ENCODE data around the gene CKMT2. TPM values are rescaled to one million over a fixed set of nuclear protein-coding genes. Genes with fewer than 3 reads are reported as not detected.
A peak's percentile ranks its signal among the peaks of the same experiment; 100 is the strongest.

CKMT2 gene
- total and polyA plus RNA-seq, 4 experiments from 2014 or later: not detected

GRCh38 chr5:81204205-81204604 is 28.9 kb upstream of the CKMT2 start:
- Mint-ChIP-seq H3K27me3 (no peaks in the 10 kb centered on the region), H3K4me3 (no peak overlapping the region), H3K4me1 (no peaks in the 10 kb centered on the region), H3K36me3 (peaks cover 49 to 70% of the 10 kb centered on the region in 2 donors), H3K9me3 (peaks cover 0 to 2% (median 0%) of the 10 kb centered on the region in 8 donors), H3K27ac (peak overlapping the region in 1 of 7 donors; percentile 42)
- POLR2A ChIA-PET (ENCODE audit: partially characterized antibody): no interaction called here
- CTCF ChIA-PET (ENCODE audit: partially characterized antibody): interaction anchor here (0.9 to 4.9 kb wide), 2 partner anchors 9 to 95 kb away, joined by 3 to 30 read pairs; no protein-coding TSS in a partner anchor
- Histone ChIP-seq H3K36me3 (ENCODE audit: insufficient read depth, low read length) (peaks cover 20% of the 10 kb centered on the region), H3K27ac (ENCODE audit: low read depth, low read length) (no peak overlapping the region), H3K9me3 (ENCODE audit: control insufficient read depth in 1 of 2, low read length in 2 of 2) (no peaks in the 10 kb centered on the region), H3K27me3 (ENCODE audit: insufficient read depth, low read length) (no peaks in the 10 kb centered on the region), H3K4me3 (ENCODE audit: low read length in 2 of 2) (no peak overlapping the region), H3K4me1 (ENCODE audit: insufficient read depth, low read length) (no peaks in the 10 kb centered on the region)
- intact Hi-C loops (cut with micrococcal nuclease): no loop called here
- DNase-seq: no peak

GRCh38 chr5:81205058-81205457 is 28.1 kb upstream of the CKMT2 start:
- POLR2A ChIA-PET (ENCODE audit: partially characterized antibody): no interaction called here
- Mint-ChIP-seq H3K36me3 (peaks cover 57 to 78% of the 10 kb centered on the region in 2 donors), H3K4me1 (no peaks in the 10 kb centered on the region), H3K4me3 (no peak overlapping the region), H3K27ac (no peak overlapping the region), H3K9me3 (peaks cover 0 to 2% (median 0%) of the 10 kb centered on the region in 8 donors), H3K27me3 (no peaks in the 10 kb centered on the region)
- Histone ChIP-seq H3K27ac (ENCODE audit: low read depth, low read length) (no peak overlapping the region), H3K4me3 (ENCODE audit: low read length in 2 of 2) (no peak overlapping the region), H3K27me3 (ENCODE audit: insufficient read depth, low read length) (no peaks in the 10 kb centered on the region), H3K9me3 (ENCODE audit: control insufficient read depth in 1 of 2, low read length in 2 of 2) (no peaks in the 10 kb centered on the region), H3K36me3 (ENCODE audit: insufficient read depth, low read length) (peaks cover 20% of the 10 kb centered on the region), H3K4me1 (ENCODE audit: insufficient read depth, low read length) (no peaks in the 10 kb centered on the region)
- intact Hi-C loops (cut with micrococcal nuclease): no loop called here
- CTCF ChIA-PET (ENCODE audit: partially characterized antibody): interaction anchor here (4.9 kb wide), 1 partner anchor 10 kb away, joined by 30 read pairs; no protein-coding TSS in a partner anchor
- DNase-seq: no peak

GRCh38 chr5:81207009-81207408 is 26.1 kb upstream of the CKMT2 start:
- Histone ChIP-seq H3K4me1 (ENCODE audit: insufficient read depth, low read length) (no peaks in the 10 kb centered on the region), H3K27ac (ENCODE audit: low read depth, low read length) (no peak overlapping the region), H3K9me3 (ENCODE audit: control insufficient read depth in 1 of 2, low read length in 2 of 2) (no peaks in the 10 kb centered on the region), H3K27me3 (ENCODE audit: insufficient read depth, low read length) (no peaks in the 10 kb centered on the region), H3K4me3 (ENCODE audit: low read length in 2 of 2) (no peak overlapping the region), H3K36me3 (ENCODE audit: insufficient read depth, low read length) (peaks cover 12% of the 10 kb centered on the region)
- H3K4me1 Mint-ChIP-seq: no peaks in the 10 kb centered on the region
- peaks cover 0 to 2% (median 0%) of the 10 kb centered on the region in 8 donors for H3K9me3 Mint-ChIP-seq
- H3K4me3 Mint-ChIP-seq: no peak overlapping the region
- intact Hi-C loops (cut with micrococcal nuclease): no loop called here
- ChIA-PET CTCF (ENCODE audit: partially characterized antibody) (interaction anchor here (1.2 to 4.9 kb wide), 3 partner anchors 12 to 99 kb away, joined by 4 to 30 read pairs (median 5); no protein-coding TSS in a partner anchor), POLR2A (ENCODE audit: partially characterized antibody) (no interaction called here)
- no peaks in the 10 kb centered on the region for H3K27me3 Mint-ChIP-seq
- DNase-seq: no peak
- H3K27ac Mint-ChIP-seq: no peak overlapping the region
- peaks cover 59 to 83% of the 10 kb centered on the region in 2 donors for H3K36me3 Mint-ChIP-seq

GRCh38 chr5:81208904-81209303 is 24.2 kb upstream of the CKMT2 start:
- Histone ChIP-seq H3K27me3 (ENCODE audit: insufficient read depth, low read length) (no peaks in the 10 kb centered on the region), H3K9me3 (ENCODE audit: control insufficient read depth in 1 of 2, low read length in 2 of 2) (no peaks in the 10 kb centered on the region), H3K27ac (ENCODE audit: low read depth, low read length) (no peak overlapping the region), H3K4me1 (ENCODE audit: insufficient read depth, low read length) (no peaks in the 10 kb centered on the region), H3K36me3 (ENCODE audit: insufficient read depth, low read length) (peaks cover 3% of the 10 kb centered on the region), H3K4me3 (ENCODE audit: low read length in 2 of 2) (no peak overlapping the region)
- Mint-ChIP-seq H3K9me3 (no peaks in the 10 kb centered on the region), H3K27ac (no peak overlapping the region), H3K4me3 (no peak overlapping the region), H3K4me1 (peaks cover 0 to 1% (median 0%) of the 10 kb centered on the region in 4 donors), H3K36me3 (peaks cover 54 to 83% of the 10 kb centered on the region in 2 donors), H3K27me3 (no peaks in the 10 kb centered on the region)
- intact Hi-C loops (cut with micrococcal nuclease): no loop called here
- ChIA-PET POLR2A (ENCODE audit: partially characterized antibody) (no interaction called here), CTCF (ENCODE audit: partially characterized antibody) (interaction anchor here (0.6 to 4.9 kb wide), 2 partner anchors 14 to 15 kb away, joined by 3 to 30 read pairs; no protein-coding TSS in a partner anchor)
- no peak for DNase-seq

DNA sequence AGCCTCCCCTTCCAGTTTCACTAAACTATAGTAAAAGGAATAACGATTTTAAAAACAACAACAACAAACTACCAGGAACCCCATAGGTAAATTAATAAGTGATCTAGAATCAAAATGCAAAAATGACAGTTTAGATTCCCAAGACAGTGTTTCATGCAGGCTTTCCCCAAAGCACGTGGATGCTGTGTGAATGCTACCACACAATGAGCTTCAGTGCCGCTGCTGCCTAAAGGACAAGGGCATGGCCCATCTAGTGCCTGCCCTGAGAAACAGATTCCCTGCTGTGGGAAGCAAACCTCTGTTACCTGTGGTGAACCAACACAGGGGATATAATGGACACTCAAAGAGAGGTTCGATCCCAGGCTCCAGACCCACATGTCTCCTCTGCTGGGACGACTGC is 23.7 kb upstream of the CKMT2 start:
- Mint-ChIP-seq H3K4me1 (peaks cover 0 to 1% (median 0%) of the 10 kb centered on the region in 4 donors), H3K27ac (peak overlapping the region in 1 of 7 donors; percentile 72), H3K9me3 (no peaks in the 10 kb centered on the region), H3K4me3 (no peak overlapping the region), H3K36me3 (peaks cover 50 to 83% of the 10 kb centered on the region in 2 donors), H3K27me3 (no peaks in the 10 kb centered on the region)
- no peak overlapping the region for H3K27ac ChIP-seq (ENCODE audit: low read depth, low read length)
- intact Hi-C loops (cut with micrococcal nuclease): no loop called here
- no peaks in the 10 kb centered on the region for H3K9me3 ChIP-seq (ENCODE audit: control insufficient read depth in 1 of 2, low read length in 2 of 2)
- POLR2A ChIA-PET (ENCODE audit: partially characterized antibody): no interaction called here
- no peak overlapping the region for H3K4me3 ChIP-seq (ENCODE audit: low read length in 2 of 2)
- CTCF ChIA-PET (ENCODE audit: partially characterized antibody): interaction anchor here (1.6 kb wide), 1 partner anchor 8 kb away, joined by 4 read pairs; no protein-coding TSS in a partner anchor
- H3K27me3 ChIP-seq (ENCODE audit: insufficient read depth, low read length): no peaks in the 10 kb centered on the region
- no peaks in the 10 kb centered on the region for H3K4me1 ChIP-seq (ENCODE audit: insufficient read depth, low read length)
- DNase-seq: no peak
- H3K36me3 ChIP-seq (ENCODE audit: insufficient read depth, low read length): peaks cover 3% of the 10 kb centered on the region

DNA sequence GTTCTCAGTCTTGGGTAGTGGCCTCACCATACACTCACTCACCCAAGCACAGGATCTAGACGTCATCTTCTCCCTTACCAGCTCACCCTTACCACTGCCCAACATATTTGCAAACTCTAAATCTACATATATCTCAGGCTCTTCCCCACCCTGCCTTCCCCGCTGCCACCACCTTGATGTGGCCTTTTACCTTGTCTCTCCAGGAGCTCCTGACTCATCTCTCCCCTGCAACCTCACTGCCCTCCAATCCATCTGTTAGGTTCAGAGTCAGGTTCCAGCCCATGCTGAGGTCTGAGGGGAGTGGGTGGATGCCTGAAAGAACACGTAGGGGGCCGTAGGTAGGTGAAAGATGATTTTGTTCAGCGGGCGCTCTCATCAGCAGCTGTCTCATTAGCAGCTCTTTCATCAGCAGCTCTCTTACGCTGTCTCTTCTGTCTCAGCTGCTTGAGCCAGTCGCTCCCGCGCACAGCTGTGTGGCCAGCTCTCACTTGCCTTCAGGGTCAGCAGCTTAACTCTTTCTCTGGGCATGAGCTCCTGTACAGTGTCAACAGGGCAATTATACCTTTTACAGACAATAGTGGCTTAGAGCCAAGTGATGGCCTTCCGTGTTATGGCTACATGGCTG is 23.1 kb upstream of the CKMT2 start:
- H3K36me3 ChIP-seq (ENCODE audit: insufficient read depth, low read length): peaks cover 3% of the 10 kb centered on the region
- Mint-ChIP-seq H3K27ac (peak overlapping the region in 1 of 7 donors; percentile 7), H3K4me3 (no peak overlapping the region), H3K36me3 (peaks cover 52 to 84% of the 10 kb centered on the region in 2 donors), H3K27me3 (no peaks in the 10 kb centered on the region), H3K9me3 (no peaks in the 10 kb centered on the region), H3K4me1 (peaks cover 0 to 1% (median 0%) of the 10 kb centered on the region in 4 donors)
- no peak overlapping the region for H3K27ac ChIP-seq (ENCODE audit: low read depth, low read length)
- H3K9me3 ChIP-seq (ENCODE audit: control insufficient read depth in 1 of 2, low read length in 2 of 2): no peaks in the 10 kb centered on the region
- intact Hi-C loops (cut with micrococcal nuclease): no loop called here
- no peaks in the 10 kb centered on the region for H3K4me1 ChIP-seq (ENCODE audit: insufficient read depth, low read length)
- no peak overlapping the region for H3K4me3 ChIP-seq (ENCODE audit: low read length in 2 of 2)
- H3K27me3 ChIP-seq (ENCODE audit: insufficient read depth, low read length): no peaks in the 10 kb centered on the region
- no peak for DNase-seq
- ChIA-PET POLR2A (ENCODE audit: partially characterized antibody) (no interaction called here), CTCF (ENCODE audit: partially characterized antibody) (interaction anchor here (1.6 kb wide), 1 partner anchor 8 kb away, joined by 4 read pairs; no protein-coding TSS in a partner anchor)

- peak overlapping the region in 3 of 7 donors; percentile 17 to 29 (median 23) for H3K27ac Mint-ChIP-seq
- CTCF ChIA-PET (ENCODE audit: partially characterized antibody): no interaction called here
Measured at GRCh38 chr5:81212211-81212751, 20.8 kb upstream of the CKMT2 start.

More at GRCh38 chr5:81212211-81212751, 20.8 kb upstream of the CKMT2 start:
- no peak for DNase-seq
- H3K27me3 Mint-ChIP-seq: no peaks in the 10 kb centered on the region
- H3K9me3 Mint-ChIP-seq: no peaks in the 10 kb centered on the region
- POLR2A ChIA-PET (ENCODE audit: partially characterized antibody): no interaction called here
- H3K27ac ChIP-seq (ENCODE audit: low read depth, low read length): no peak overlapping the region
- no peaks in the 10 kb centered on the region for H3K4me1 ChIP-seq (ENCODE audit: insufficient read depth, low read length)
- H3K36me3 Mint-ChIP-seq: peaks cover 64 to 87% of the 10 kb centered on the region in 2 donors
- H3K27me3 ChIP-seq (ENCODE audit: insufficient read depth, low read length): no peaks in the 10 kb centered on the region
- peaks cover 3% of the 10 kb centered on the region for H3K36me3 ChIP-seq (ENCODE audit: insufficient read depth, low read length)
- H3K4me3 Mint-ChIP-seq: peak overlapping the region in 1 of 8 donors; percentile 11
- H3K4me1 Mint-ChIP-seq: peaks cover 0 to 3% (median 0%) of the 10 kb centered on the region in 4 donors
- intact Hi-C loops (cut with micrococcal nuclease): no loop called here
- no peak overlapping the region for H3K4me3 ChIP-seq (ENCODE audit: low read length in 2 of 2)
- no peaks in the 10 kb centered on the region for H3K9me3 ChIP-seq (ENCODE audit: control insufficient read depth in 1 of 2, low read length in 2 of 2)

Data from CD4-positive, alpha-beta memory T cell (primary cell).